ENCODE results near the gene SF3B1.
"Not testable (repeated sequence)": the region's sequence is repeated elsewhere in the genome, so short reads cannot be mapped to it uniquely, and the experiment has no call there.

Gene SF3B1

GRCh38 chr2:197435598-197436420 lies 981 bp upstream of the SF3B1 start:
- in situ Hi-C loops (cut with MboI; ENCODE audit: low pct_unique_long_range_greater_than_20kb, low sequenced_read_pairs, unreplicated experiment), result no loop called here
- no peak for DNase-seq (ENCODE audit: low spot score)
- no peak for TF ChIP-seq CTCF (IDR thresholded peaks at IDR 0.05; ENCODE audit: extremely low read depth, insufficient read depth, missing control alignments)

GRCh38 chr2:197433780-197434438 lies 919 bp downstream of the SF3B1 start:
- no peak for DNase-seq (ENCODE audit: low spot score)
- TF ChIP-seq CTCF (IDR thresholded peaks at IDR 0.05; ENCODE audit: extremely low read depth, insufficient read depth, missing control alignments), result no peak

GRCh38 chr2:197432527-197432926 lies 2.3 kb downstream of the SF3B1 start:
- DNase-seq (ENCODE audit: low spot score); in situ Hi-C loops (cut with MboI; ENCODE audit: low pct_unique_long_range_greater_than_20kb, low sequenced_read_pairs, unreplicated experiment): not testable (repeated sequence)

More at GRCh38 chr2:197433780-197434438, 919 bp downstream of the SF3B1 start:
- in situ Hi-C loops (cut with MboI; ENCODE audit: low pct_unique_long_range_greater_than_20kb, low sequenced_read_pairs, unreplicated experiment), result no loop called here

- in situ Hi-C loops (cut with MboI; ENCODE audit: low pct_unique_long_range_greater_than_20kb, low sequenced_read_pairs, unreplicated experiment), result no loop called here
- no peak for DNase-seq (ENCODE audit: low spot score)
- TF ChIP-seq CTCF (IDR thresholded peaks at IDR 0.05; ENCODE audit: extremely low read depth, insufficient read depth, missing control alignments), result no peak
Measured at GRCh38 chr2:197431858-197432257, 3.0 kb downstream of the SF3B1 start.

- TF ChIP-seq CTCF (IDR thresholded peaks at IDR 0.05; ENCODE audit: extremely low read depth, insufficient read depth, missing control alignments), result no peak
- no peak for DNase-seq (ENCODE audit: low spot score)
- in situ Hi-C loops (cut with MboI; ENCODE audit: low pct_unique_long_range_greater_than_20kb, low sequenced_read_pairs, unreplicated experiment), result no loop called here
Measured at GRCh38 chr2:197427986-197428385, 6.8 kb downstream of the SF3B1 start.

GRCh38 chr2:197426723-197427603 lies 7.9 kb downstream of the SF3B1 start:
- no peak for DNase-seq (ENCODE audit: low spot score)
- in situ Hi-C loops (cut with MboI; ENCODE audit: low pct_unique_long_range_greater_than_20kb, low sequenced_read_pairs, unreplicated experiment), result no loop called here
- no peak for TF ChIP-seq CTCF (IDR thresholded peaks at IDR 0.05; ENCODE audit: extremely low read depth, insufficient read depth, missing control alignments)

All from GM13977 (cell line).